IMR-90 (cell line): ENCODE measurements around the gene TMEM63C. TPM values are rescaled to one million over a fixed set of nuclear protein-coding genes. Genes with fewer than 3 reads are reported as not detected.

ENCODE experiments used
- ATAC-seq: fragments of 200-7000 bp; cut with Tn5 transposase; 2 replicates; pipeline ENCODE4 v1.9.1; 2020; ENCODE audit warnings: low read depth, mild to moderate bottlenecking, moderate library complexity
- BruUV-seq: library from RNA; stranded (reverse); fragments of 400-500 nt; replicated peaks from 2 replicates; lab custom pipeline; 2021; lab: Mats Ljungman, UMichigan
- CTCF ChIA-PET: fragments of 300-600 bp; formaldehyde crosslinking; extraction: SDS; loops from one replicate; lab custom pipeline; 2021; ENCODE audit warnings: antibody characterized with exemption; lab: Yijun Ruan, JAX
- POLR2A ChIA-PET: fragments of 300-600 bp; sonication (Branson Sonifier 250); formaldehyde crosslinking; loops from one replicate; lab custom pipeline; 2022; ENCODE audit warnings: antibody characterized with exemption; ENCODE audit not compliant: unreplicated experiment; lab: Charles Lee
- DNase-seq: peaks from one replicate; pipeline ENCODE4 v3.0.0; 2013
- H2AFZ ChIP-seq: replicated peaks from 2 replicates; pipeline ENCODE3; 2013; ENCODE audit warnings: low read length, mild to moderate bottlenecking; ENCODE audit not compliant: poor library complexity
- H2AK5ac ChIP-seq: 2 replicates; pipeline ENCODE4 v1.6.1; 2013; ENCODE audit warnings: low read depth, low read length, inconsistent platforms
- H2AK9ac ChIP-seq: replicated peaks from 2 replicates; pipeline ENCODE3; 2013; ENCODE audit warnings: mild to moderate bottlenecking, low read depth, low read length, moderate library complexity; ENCODE audit not compliant: poor library complexity
- H2BK120ac ChIP-seq: 2 replicates; pipeline ENCODE4 v1.6.1; 2013; ENCODE audit warnings: low read depth, low read length, inconsistent platforms
- H2BK15ac ChIP-seq: 3 replicates; pipeline ENCODE4 v1.6.1; 2013; ENCODE audit warnings: low read depth, low read length, inconsistent platforms
- H2BK20ac ChIP-seq: 2 replicates; pipeline ENCODE4 v1.6.1; 2013; ENCODE audit warnings: low read depth, mild to moderate bottlenecking, inconsistent platforms, low read length, moderate library complexity
- H2BK5ac ChIP-seq: 2 replicates; pipeline ENCODE4 v1.6.1; 2013; ENCODE audit warnings: mild to moderate bottlenecking, low read depth, low read length, inconsistent platforms; ENCODE audit not compliant: poor library complexity, severe bottlenecking
- H3K14ac ChIP-seq: replicated peaks from 2 replicates; pipeline ENCODE4 v1.6.1; 2013; ENCODE audit warnings: low read depth, low read length, inconsistent platforms
- H3K18ac ChIP-seq: 2 replicates; pipeline ENCODE4 v1.6.1; 2013; ENCODE audit warnings: low read depth, low read length, control low read depth
- H3K23ac ChIP-seq: 2 replicates; pipeline ENCODE4 v1.6.1; 2013; ENCODE audit warnings: low read depth, low read length, inconsistent platforms
- H3K27ac ChIP-seq: 2 replicates; pipeline ENCODE4 v1.5.1; 2013; ENCODE audit warnings: mild to moderate bottlenecking, control low read depth, low read length; ENCODE audit not compliant: insufficient read depth
- H3K27me3 ChIP-seq: 2 replicates; pipeline ENCODE4 v1.6.1; 2013; ENCODE audit warnings: low read length; ENCODE audit not compliant: control insufficient read depth, insufficient read depth
- H3K36me3 ChIP-seq: 2 replicates; pipeline ENCODE4 v1.6.1; 2013; ENCODE audit warnings: low read length, mixed read lengths; ENCODE audit not compliant: control insufficient read depth, insufficient read depth
- H3K4ac ChIP-seq: 2 replicates; pipeline ENCODE4 v1.6.1; 2013; ENCODE audit warnings: low read depth, low read length, inconsistent platforms
- H3K4me1 ChIP-seq: 2 replicates; pipeline ENCODE4 v1.6.1; 2013; ENCODE audit warnings: low read length, mixed read lengths; ENCODE audit not compliant: control insufficient read depth, insufficient read depth
- H3K4me2 ChIP-seq: 2 replicates; pipeline ENCODE4 v1.6.1; 2013; ENCODE audit warnings: low read depth, mild to moderate bottlenecking, control low read depth, low read length, moderate library complexity
- H3K4me3 ChIP-seq: 2 replicates; pipeline ENCODE4 v1.5.1; 2013; ENCODE audit warnings: low read depth, mild to moderate bottlenecking, control low read depth, low read length, moderate library complexity; ENCODE audit not compliant: insufficient read depth
- H3K56ac ChIP-seq: 2 replicates; pipeline ENCODE4 v1.6.1; 2013; ENCODE audit warnings: low read length, inconsistent platforms; ENCODE audit not compliant: insufficient read depth; ENCODE audit errors: extremely low read depth
- H3K79me1 ChIP-seq, 2 experiments: 2 replicates each; pipeline ENCODE4 v1.6.1; 2013; ENCODE audit warnings: low read length in 2 of 2, inconsistent platforms in 1 of 2, low read depth in 1 of 2
- H3K9ac ChIP-seq: 2 replicates; pipeline ENCODE4 v1.6.1; 2013; ENCODE audit warnings: low read depth, low read length, control low read depth
- H3K9me1 ChIP-seq: 2 replicates; pipeline ENCODE4 v1.6.1; 2013; ENCODE audit warnings: low read length, inconsistent platforms; ENCODE audit not compliant: insufficient read depth
- H3K9me3 ChIP-seq: 2 replicates; pipeline ENCODE4 v1.6.1; 2013; ENCODE audit warnings: low read length; ENCODE audit not compliant: control insufficient read depth, insufficient read depth
- H4K20me1 ChIP-seq: 2 replicates; pipeline ENCODE4 v1.6.1; 2013; ENCODE audit warnings: low read length, inconsistent platforms; ENCODE audit not compliant: insufficient read depth
- H4K5ac ChIP-seq: 2 replicates; pipeline ENCODE4 v1.6.1; 2013; ENCODE audit warnings: mild to moderate bottlenecking, low read depth, low read length, control low read depth
- H4K8ac ChIP-seq, 2 experiments: 2 replicates each; pipeline ENCODE4 v1.6.1; 2013; ENCODE audit warnings: low read depth in 2 of 2, low read length in 2 of 2, control low read depth in 1 of 2, inconsistent platforms in 1 of 2
- H4K91ac ChIP-seq: 2 replicates; pipeline ENCODE4 v1.6.1; 2013; ENCODE audit warnings: low read depth, low read length, inconsistent platforms; ENCODE audit not compliant: insufficient read depth
- BHLHE40 ChIP-seq: fragments of 150-350 bp; IDR thresholded peaks from 2 replicates; pipeline ENCODE4 v1.6.1; 2016; ENCODE audit warnings: mild to moderate bottlenecking, low read depth, low read length
- CHD1 ChIP-seq: IDR thresholded peaks from 2 replicates; pipeline ENCODE4 v1.6.1; 2012; ENCODE audit warnings: low read depth, low read length, improper control_type of control experiment
- ELK1 ChIP-seq: fragments of 150-350 bp; IDR thresholded peaks from 2 replicates; pipeline ENCODE4 v1.6.1; 2016; ENCODE audit warnings: low read depth, mild to moderate bottlenecking, low read length, moderate library complexity, borderline replicate concordance
- FOS ChIP-seq: fragments of 150-350 bp; IDR thresholded peaks from 2 replicates; pipeline ENCODE4 v1.6.1; 2016; ENCODE audit warnings: low read depth, low read length
- MAFK ChIP-seq: IDR thresholded peaks from 2 replicates; pipeline ENCODE4 v1.6.1; 2012; ENCODE audit warnings: low read depth, low read length, improper control_type of control experiment
- MAZ ChIP-seq: IDR thresholded peaks from 2 replicates; pipeline ENCODE4 v1.6.1; 2012; ENCODE audit warnings: low read depth, mild to moderate bottlenecking, low read length, improper control_type of control experiment, moderate library complexity, borderline replicate concordance
- MXI1 ChIP-seq: IDR thresholded peaks from 2 replicates; pipeline ENCODE4 v1.6.1; 2012; ENCODE audit warnings: low read depth, mild to moderate bottlenecking, low read length, moderate library complexity, borderline replicate concordance
- NFE2L2 ChIP-seq: fragments of 150-350 bp; IDR thresholded peaks from 2 replicates; pipeline ENCODE4 v1.6.1; 2016; ENCODE audit warnings: low read depth, mild to moderate bottlenecking, low read length
- POLR2A ChIP-seq: IDR thresholded peaks from 2 replicates; pipeline ENCODE4 v1.6.1; 2012; ENCODE audit warnings: mild to moderate bottlenecking, low read depth, low read length
- RFX5 ChIP-seq: IDR thresholded peaks from 2 replicates; pipeline ENCODE4 v1.8.0; 2012; ENCODE audit warnings: low read depth, mild to moderate bottlenecking, low read length, moderate library complexity
- SMC3 ChIP-seq: fragments of 150-350 bp; IDR thresholded peaks from 2 replicates; pipeline ENCODE4 v1.6.1; 2016; ENCODE audit warnings: low read depth, mild to moderate bottlenecking, antibody characterized with exemption, low read length, moderate library complexity
- WGBS, 2 experiments: methylation state at CpG; one replicate each; pipeline versions ENCODE4 v1.1.5 to v1.1.7; 2013; ENCODE audit warnings: missing lambda C conversion rate in 2 of 2; ENCODE audit not compliant: insufficient read length in 1 of 2; ENCODE audit errors: extremely low coverage in 2 of 2; 5-methylcytosine and 5-hydroxymethylcytosine counted together
- dilution Hi-C: fragments of 300-500 bp; cut with HindIII; formaldehyde crosslinking; loops from one replicate; pipeline ENCODE4 v1.14.3; 2018; ENCODE audit warnings: low sequenced_read_pairs; ENCODE audit not compliant: unreplicated experiment
- in situ Hi-C: fragments of 300-500 bp; cut with MboI; formaldehyde crosslinking; loops from 3 replicates; pipeline ENCODE4 v1.14.3; 2019; ENCODE audit warnings: low sequenced_read_pairs, inconsistent platforms, mixed read lengths
- intact Hi-C: fragments of 100-400 bp; cut with micrococcal nuclease; formaldehyde crosslinking; loops from 2 replicates; pipeline ENCODE4 v1.10.0; 2022
- polyA plus RNA-seq, 3 experiments: library from polyadenylated mRNA; depleted of rRNA; stranded (reverse); fragments of >200 nt; gene quantifications; 2 replicates each; pipeline ENCODE4 v1.2.3, GENCODE V29; 2012; ENCODE audit warnings: low replicate concordance in 1 of 3
- total RNA-seq: library from RNA; depleted of rRNA; stranded (reverse); fragments of >200 nt; gene quantifications from 2 replicates; pipeline ENCODE4 v1.2.3, GENCODE V29; 2012

Gene TMEM63C
- total and polyA plus RNA-seq, 2 of the 4 experiments (the other 2 are of a cell fraction), result under 0.01 TPM; not detected in 1

GRCh38 chr14:77217551-77217950, 36.0 kb downstream of the TMEM63C start:
- Histone ChIP-seq H3K4me2 (no peak overlapping the region), H3K9me1 (no peaks in the 10 kb centered on the region), H3K79me1 (no peaks in the 10 kb centered on the region), H3K23ac (no peak overlapping the region), H2BK20ac (no peak overlapping the region), H4K20me1 (no peaks in the 10 kb centered on the region), H3K56ac (no peak overlapping the region), H3K18ac (no peak overlapping the region), H2BK15ac (no peak overlapping the region), H4K5ac (no peak overlapping the region), H3K27ac (no peak overlapping the region), H3K4me1 (no peaks in the 10 kb centered on the region), H3K4me3 (no peak overlapping the region), H2AFZ (no peak overlapping the region), H3K27me3 (peaks cover 4% of the 10 kb centered on the region; the same call in 1 of the 2 replicates), H3K36me3 (no peaks in the 10 kb centered on the region), H4K8ac (no peak overlapping the region), H3K9me3 (no peaks in the 10 kb centered on the region), H2BK5ac (no peak overlapping the region), H4K91ac (no peak overlapping the region), H3K14ac (no peak overlapping the region), H2AK5ac (no peak overlapping the region), H2BK120ac (no peak overlapping the region), H3K9ac (no peak overlapping the region), H3K4ac (no peak overlapping the region), H2AK9ac (no peak overlapping the region)
- WGBS, 2 experiments, result no CpG with 5 or more reads among the region's 3 CpGs
- ChIA-PET POLR2A (no interaction called here), CTCF (no interaction called here)
- dilution Hi-C loops, result no loop called here
- TF ChIP-seq MXI1, result no peak
- no peak for TF ChIP-seq ELK1
- TF ChIP-seq CHD1, result no peak
- no peak for TF ChIP-seq POLR2A
- TF ChIP-seq BHLHE40, result no peak
- no peak for TF ChIP-seq NFE2L2
- no peak for TF ChIP-seq MAZ
- no peak for TF ChIP-seq FOS
- TF ChIP-seq RFX5, result no peak
- TF ChIP-seq SMC3, result no peak
- no peak for TF ChIP-seq MAFK
- DNase-seq (no peak), ATAC-seq (no peak)
- BruUV-seq, result no TSS peak
- intact Hi-C loops, result no loop called here
- in situ Hi-C loops, result no loop called here
